ENCODE data around the gene MYO1H.

The MYO1H gene

GRCh38 chr12:109329003-109329402 is 18.7 kb upstream of the MYO1H start:
- DNase-seq (ENCODE audit: extremely low read depth, insufficient read length), result no peak
- H3K27me3 ChIP-seq (replicated peaks; ENCODE audit: control insufficient read depth, insufficient read depth, low read length), result no peaks in the 10 kb centered on the region; the same call in 1 of the 2 replicates
- H3K36me3 ChIP-seq (ENCODE audit: control insufficient read depth, insufficient read depth, low read length), result no peaks in the 10 kb centered on the region
- TF ChIP-seq CTCF (IDR thresholded peaks at IDR 0.05; ENCODE audit: insufficient read depth, low read length, poor library complexity, severe bottlenecking), result no peak
- no peak overlapping the region for H3K4me3 ChIP-seq (replicated peaks; ENCODE audit: low read depth, low read length)

- no peak for DNase-seq (ENCODE audit: extremely low read depth, insufficient read length)
- Histone ChIP-seq H3K27me3 (replicated peaks; ENCODE audit: control insufficient read depth, insufficient read depth, low read length) (no peaks in the 10 kb centered on the region; the same call in 1 of the 2 replicates), H3K36me3 (ENCODE audit: control insufficient read depth, insufficient read depth, low read length) (no peaks in the 10 kb centered on the region), H3K4me3 (replicated peaks; ENCODE audit: low read depth, low read length) (no peak overlapping the region)
- TF ChIP-seq CTCF (IDR thresholded peaks at IDR 0.05; ENCODE audit: insufficient read depth, low read length, poor library complexity, severe bottlenecking), result no peak
Measured at GRCh38 chr12:109329686-109330085, 18.0 kb upstream of the MYO1H start.

GRCh38 chr12:109330282-109331230 is 17.1 kb upstream of the MYO1H start:
- H3K4me3 ChIP-seq (replicated peaks; ENCODE audit: low read depth, low read length), result no peak overlapping the region
- H3K27me3 ChIP-seq (replicated peaks; ENCODE audit: control insufficient read depth, insufficient read depth, low read length), result no peaks in the 10 kb centered on the region; the same call in 1 of the 2 replicates
- no peaks in the 10 kb centered on the region for H3K36me3 ChIP-seq (ENCODE audit: control insufficient read depth, insufficient read depth, low read length)
- DNase-seq (ENCODE audit: extremely low read depth, insufficient read length), result no peak
- no peak for TF ChIP-seq CTCF (IDR thresholded peaks at IDR 0.05; ENCODE audit: insufficient read depth, low read length, poor library complexity, severe bottlenecking)

- Histone ChIP-seq H3K4me3 (replicated peaks; ENCODE audit: low read depth, low read length) (no peak overlapping the region), H3K36me3 (ENCODE audit: control insufficient read depth, insufficient read depth, low read length) (no peaks in the 10 kb centered on the region), H3K27me3 (replicated peaks; ENCODE audit: control insufficient read depth, insufficient read depth, low read length) (no peaks in the 10 kb centered on the region; the same call in 1 of the 2 replicates)
- no peak for TF ChIP-seq CTCF (IDR thresholded peaks at IDR 0.05; ENCODE audit: insufficient read depth, low read length, poor library complexity, severe bottlenecking)
- no peak for DNase-seq (ENCODE audit: extremely low read depth, insufficient read length)
Measured at GRCh38 chr12:109331301-109331952, 16.3 kb upstream of the MYO1H start.

GRCh38 chr12:109334887-109335286 is 12.8 kb upstream of the MYO1H start:
- TF ChIP-seq CTCF (IDR thresholded peaks at IDR 0.05; ENCODE audit: insufficient read depth, low read length, poor library complexity, severe bottlenecking), result no peak
- no peaks in the 10 kb centered on the region for H3K36me3 ChIP-seq (ENCODE audit: control insufficient read depth, insufficient read depth, low read length)
- no peak overlapping the region for H3K4me3 ChIP-seq (replicated peaks; ENCODE audit: low read depth, low read length)
- H3K27me3 ChIP-seq (replicated peaks; ENCODE audit: control insufficient read depth, insufficient read depth, low read length), result no peaks in the 10 kb centered on the region; the same call in 1 of the 2 replicates
- DNase-seq (ENCODE audit: extremely low read depth, insufficient read length), result no peak

Measured in GM06990 (cell line).